MCF 10A (cell line): ENCODE measurements around the gene CNR1. TPM values are rescaled to one million over a fixed set of nuclear protein-coding genes. Genes with fewer than 3 reads are reported as not detected.

ENCODE experiments used
- BruUV-seq: library from RNA; stranded (reverse); fragments of 400-500 nt; replicated peaks from 2 replicates; lab custom pipeline; 2021; lab: Mats Ljungman, UMichigan
- CTCF ChIA-PET: fragments of 300-600 bp; sonication (Branson Sonifier 250); formaldehyde crosslinking; extraction: SDS; loops from one replicate; lab custom pipeline; 2021; ENCODE audit warnings: antibody characterized with exemption, inconsistent platforms; lab: Yijun Ruan, JAX
- POLR2A ChIA-PET: fragments of 300-600, 350-650 bp; sonication (Branson Sonifier 250); formaldehyde crosslinking; extraction: SDS; loops from one replicate; lab custom pipeline; 2020; ENCODE audit warnings: antibody characterized with exemption, inconsistent platforms; lab: Yijun Ruan, JAX
- DNase-seq: peaks from one replicate; pipeline ENCODE4 v3.0.0-alpha.2; 2018; ENCODE audit not compliant: unreplicated experiment
- H3K27ac Mint-ChIP-seq: one replicate; pipeline ENCODE4 v1.8.0; 2022; ENCODE audit warnings: mild to moderate bottlenecking, low read depth, mixed read lengths; ENCODE audit not compliant: unreplicated experiment
- H3K27me3 Mint-ChIP-seq: one replicate; pipeline ENCODE4 v1.8.0; 2022; ENCODE audit warnings: mixed read lengths; ENCODE audit not compliant: insufficient read depth, unreplicated experiment
- H3K36me3 Mint-ChIP-seq: one replicate; pipeline ENCODE4 v1.8.0; 2022; ENCODE audit warnings: mild to moderate bottlenecking, moderate library complexity, mixed read lengths; ENCODE audit not compliant: insufficient read depth, unreplicated experiment
- H3K4me1 Mint-ChIP-seq: one replicate; pipeline ENCODE4 v1.8.0; 2022; ENCODE audit warnings: mixed read lengths; ENCODE audit not compliant: insufficient read depth, unreplicated experiment
- H3K4me3 Mint-ChIP-seq: one replicate; pipeline ENCODE4 v1.8.0; 2022; ENCODE audit warnings: mild to moderate bottlenecking, moderate library complexity, mixed read lengths; ENCODE audit not compliant: unreplicated experiment
- H3K9me3 Mint-ChIP-seq: one replicate; pipeline ENCODE4 v1.8.0; 2022; ENCODE audit warnings: mixed read lengths; ENCODE audit not compliant: unreplicated experiment
- CTCF ChIP-seq: fragments of 200-600 bp; IDR thresholded peaks from one replicate; pipeline ENCODE4 v1.8.0; 2022; ENCODE audit warnings: antibody characterized with exemption, mild to moderate bottlenecking; ENCODE audit not compliant: unreplicated experiment
- intact Hi-C: fragments of 100-400 bp; cut with micrococcal nuclease; formaldehyde crosslinking; loops from 2 replicates; pipeline ENCODE4 v1.14.1; 2022
- total RNA-seq: library from RNA; stranded (reverse); gene quantifications from 2 replicates; pipeline ENCODE4 v1.2.3, GENCODE V29; 2022

CNR1 gene
- total RNA-seq, 1 experiment from 2014 or later = 0.16 TPM

- TF ChIP-seq CTCF = no peak
- POLR2A ChIA-PET = no interaction called here
- BruUV-seq = no TSS peak
- intact Hi-C loops = no loop called here
- no peak for DNase-seq
- CTCF ChIA-PET = no interaction called here
- Mint-ChIP-seq H3K4me3 (no peak overlapping the region), H3K36me3 (no peaks in the 10 kb centered on the region), H3K4me1 (no peaks in the 10 kb centered on the region), H3K27me3 (peaks cover 23% of the 10 kb centered on the region), H3K9me3 (peaks cover 8% of the 10 kb centered on the region), H3K27ac (no peak overlapping the region)
Measured at GRCh38 chr6:88120635-88121034, 45.5 kb downstream of the CNR1 start.

DNA sequence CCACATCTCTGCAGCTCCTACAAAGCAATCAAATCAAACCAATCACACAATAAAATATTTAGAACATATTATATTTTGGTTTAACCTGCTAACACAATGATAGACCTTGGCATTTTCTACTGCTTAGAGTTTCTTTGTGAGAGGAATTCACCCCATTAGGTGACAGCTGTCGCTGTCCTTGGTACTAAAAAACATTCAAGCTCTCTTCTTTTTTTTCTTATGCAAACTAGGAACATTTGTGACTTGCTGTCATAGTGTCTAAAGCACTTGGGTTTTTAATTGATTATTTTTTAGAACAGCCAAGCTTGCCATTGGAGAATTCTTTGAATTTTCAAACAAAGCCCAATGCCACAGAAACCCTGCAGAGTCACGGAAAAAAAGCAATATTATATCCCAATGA lies 46.4 kb downstream of the CNR1 start:
- CTCF ChIA-PET = no interaction called here
- DNase-seq = peak; percentile 47

DNA sequence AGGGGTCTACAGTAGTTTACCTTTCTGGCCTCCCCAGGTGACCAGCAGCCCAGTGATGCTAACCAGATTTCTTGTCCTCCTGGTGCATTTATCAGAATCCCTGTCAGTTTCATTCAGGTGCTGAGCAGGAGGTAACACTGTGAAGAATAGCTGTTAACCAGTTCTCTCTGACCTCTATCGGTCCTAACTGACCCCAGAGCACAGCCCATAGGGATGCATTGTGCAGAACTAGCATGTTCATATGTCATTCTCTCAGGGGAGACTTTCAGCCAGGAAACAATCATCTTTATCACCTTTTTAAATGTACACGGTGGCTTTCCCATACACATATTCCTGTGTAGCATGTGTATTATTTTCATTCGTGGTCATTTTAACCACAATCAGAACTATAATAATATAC lies 49.9 kb downstream of the CNR1 start:
- no peak for TF ChIP-seq CTCF
- no peaks in the 10 kb centered on the region for H3K36me3 Mint-ChIP-seq
- H3K27me3 Mint-ChIP-seq = peaks cover 39% of the 10 kb centered on the region
- no peak for DNase-seq
- no peaks in the 10 kb centered on the region for H3K9me3 Mint-ChIP-seq
- no TSS peak for BruUV-seq
- intact Hi-C loops = no loop called here
- peaks cover 7% of the 10 kb centered on the region for H3K4me1 Mint-ChIP-seq
- H3K4me3 Mint-ChIP-seq = no peak overlapping the region
- H3K27ac Mint-ChIP-seq = no peak overlapping the region
- ChIA-PET POLR2A (no interaction called here), CTCF (no interaction called here)

More for the DNA sequence above, 46.4 kb downstream of the CNR1 start:
- Mint-ChIP-seq H3K4me1 (no peaks in the 10 kb centered on the region), H3K36me3 (no peaks in the 10 kb centered on the region), H3K9me3 (no peaks in the 10 kb centered on the region), H3K27me3 (peaks cover 31% of the 10 kb centered on the region), H3K27ac (no peak overlapping the region), H3K4me3 (no peak overlapping the region)
- no peak for TF ChIP-seq CTCF
- no TSS peak for BruUV-seq
- intact Hi-C loops = no loop called here
- POLR2A ChIA-PET = no interaction called here

- no peaks in the 10 kb centered on the region for H3K36me3 Mint-ChIP-seq
- H3K4me1 Mint-ChIP-seq = peaks cover 7% of the 10 kb centered on the region
- no peak for TF ChIP-seq CTCF
- POLR2A ChIA-PET = no interaction called here
- H3K9me3 Mint-ChIP-seq = no peaks in the 10 kb centered on the region
- no peak overlapping the region for H3K27ac Mint-ChIP-seq
- no peak for DNase-seq
- peaks cover 39% of the 10 kb centered on the region for H3K27me3 Mint-ChIP-seq
- BruUV-seq = no TSS peak
- no peak overlapping the region for H3K4me3 Mint-ChIP-seq
- intact Hi-C loops = no loop called here
- CTCF ChIA-PET = no interaction called here
Measured at GRCh38 chr6:88115307-88115706, 50.8 kb downstream of the CNR1 start.
